ENCODE data around the gene CDC123.

GRCh38 chr10:12179606-12180170 lies 16.3 kb upstream of the CDC123 start:
- TF ChIP-seq CTCF (IDR thresholded peaks at IDR 0.05; ENCODE audit: low read depth, low read length), result no peak
- no peak for TF ChIP-seq EZH2phosphoT487 (IDR thresholded peaks at IDR 0.05; ENCODE audit: low read depth)

All from OCI-LY3 (cell line).